Ammon's horn (tissue), 1 donor: ENCODE measurements around the gene SLC7A7.
A peak's percentile ranks its signal among the peaks of the same experiment; 100 is the strongest.
"Not testable (repeated sequence)": the region's sequence is repeated elsewhere in the genome, so short reads cannot be mapped to it uniquely, and the experiment has no call there.

Experiments used
- DNase-seq: peaks from one replicate; pipeline ENCODE4 v3.0.0-alpha.2; 2016; ENCODE audit warnings: low spot score

The SLC7A7 gene

DNA sequence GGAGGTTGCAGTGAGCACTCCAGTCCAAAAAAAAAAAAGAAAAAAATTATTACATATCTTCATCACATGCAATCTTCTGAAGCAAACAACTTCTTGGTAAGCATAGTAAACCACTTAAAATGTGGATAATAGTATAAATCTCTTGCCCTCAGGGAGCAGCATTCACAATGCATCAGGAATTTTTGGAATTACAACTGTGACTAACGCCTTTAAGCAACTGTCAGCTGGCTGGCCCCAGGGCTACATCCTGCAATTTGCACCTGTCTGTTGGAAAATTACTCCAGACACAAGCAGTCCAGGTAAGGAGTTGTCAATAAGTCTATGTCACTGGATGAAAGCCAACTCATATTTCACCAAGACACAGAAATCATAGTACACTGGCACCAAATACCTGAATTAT, 5.5 kb upstream of the SLC7A7 start:
- no peak for DNase-seq

- DNase-seq, result peak; percentile 60
Observed at GRCh38 chr14:22819151-22819988, 4.1 kb upstream of the SLC7A7 start.

GRCh38 chr14:22814373-22814772, 862 bp downstream of the SLC7A7 start:
- no peak for DNase-seq

DNA sequence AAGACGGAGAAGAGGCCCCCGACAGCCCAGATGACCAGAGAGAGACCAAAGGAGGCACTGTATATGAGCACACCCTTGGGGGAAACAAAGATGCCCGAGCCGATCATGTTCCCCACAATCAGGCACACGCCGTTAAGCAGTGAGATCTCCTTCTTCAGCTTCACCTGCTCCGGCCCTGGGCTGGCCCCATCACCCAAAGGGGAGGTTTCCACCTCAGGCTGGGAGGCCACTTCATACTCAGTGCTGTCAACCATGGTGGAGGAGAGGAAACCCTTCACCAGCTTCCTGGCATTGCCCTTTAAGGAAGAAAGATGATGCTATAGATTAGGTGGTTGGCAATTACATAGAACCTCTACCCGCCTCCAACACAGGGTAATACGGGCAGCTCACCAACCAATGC, 2.1 kb downstream of the SLC7A7 start:
- no peak for DNase-seq

DNA sequence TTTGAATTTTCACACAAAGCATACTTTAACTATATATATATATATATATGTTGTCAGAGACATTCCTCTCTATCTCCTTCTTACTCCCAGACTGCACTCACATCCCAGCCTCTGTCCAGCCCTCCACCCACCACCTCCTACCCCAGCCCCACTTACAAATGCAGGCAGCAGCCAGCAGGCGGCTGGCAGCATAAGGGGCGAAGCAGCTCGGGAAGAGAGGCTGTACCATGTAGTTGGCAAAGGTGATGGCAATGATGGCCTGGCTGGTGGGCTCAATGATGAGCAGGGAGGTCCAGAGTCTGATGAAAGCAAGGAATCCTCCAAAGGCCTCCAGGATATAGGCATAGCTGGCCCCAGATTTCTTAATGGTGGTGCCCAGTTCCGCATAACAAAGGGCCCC, 2.5 kb downstream of the SLC7A7 start:
- DNase-seq, result no peak

- no peak for DNase-seq
Observed at GRCh38 chr14:22811722-22812121, 3.5 kb downstream of the SLC7A7 start.

GRCh38 chr14:22808388-22809209, 6.6 kb downstream of the SLC7A7 start:
- DNase-seq, result no peak

GRCh38 chr14:22807432-22808087, 7.7 kb downstream of the SLC7A7 start:
- no peak for DNase-seq

- DNase-seq, result not testable (repeated sequence)
Observed at GRCh38 chr14:22805235-22805634, 10.0 kb downstream of the SLC7A7 start.

GRCh38 chr14:22803687-22803974, 11.6 kb downstream of the SLC7A7 start:
- DNase-seq, result no peak

DNA sequence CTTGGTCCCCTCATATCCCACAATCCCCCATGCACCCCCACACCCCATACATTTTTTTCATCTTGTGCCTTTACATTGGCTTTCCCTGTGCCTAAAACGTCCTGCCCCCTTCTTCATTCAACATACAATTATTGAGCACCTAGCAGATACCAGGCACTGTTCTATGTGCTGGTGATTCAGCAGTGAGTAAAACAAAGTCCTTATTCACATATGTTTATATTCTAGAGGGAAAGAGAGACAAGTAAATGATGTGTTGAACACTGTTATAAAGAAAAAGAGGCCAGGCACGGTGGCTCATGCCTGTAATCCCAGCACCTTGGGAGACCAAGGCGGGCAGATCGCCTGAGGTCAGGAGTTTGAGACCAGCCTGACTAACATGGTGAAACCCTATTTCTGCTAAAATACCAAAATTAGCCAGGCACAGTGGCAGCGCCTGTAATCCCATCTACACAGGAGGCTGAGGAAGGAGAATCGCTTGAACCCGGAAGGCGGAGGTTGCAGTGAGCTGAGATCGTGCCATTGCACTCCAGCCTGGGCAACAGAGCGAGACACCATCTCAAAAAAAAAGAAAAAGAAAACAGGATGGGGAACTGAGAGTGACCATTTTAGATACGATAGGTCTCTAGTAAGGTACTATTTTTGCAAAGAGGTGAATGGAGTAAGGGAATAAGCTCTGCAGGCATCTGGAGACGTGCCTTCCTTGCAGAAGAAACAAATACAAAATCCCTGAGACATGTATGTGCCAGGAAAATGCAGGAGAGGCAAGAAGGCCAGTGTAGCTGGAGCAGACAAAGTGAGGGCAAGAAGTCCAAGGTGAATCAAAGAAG, 12.2 kb downstream of the SLC7A7 start:
- no peak for DNase-seq

- DNase-seq, result no peak
Observed at GRCh38 chr14:22801716-22802115, 13.5 kb downstream of the SLC7A7 start.

DNA sequence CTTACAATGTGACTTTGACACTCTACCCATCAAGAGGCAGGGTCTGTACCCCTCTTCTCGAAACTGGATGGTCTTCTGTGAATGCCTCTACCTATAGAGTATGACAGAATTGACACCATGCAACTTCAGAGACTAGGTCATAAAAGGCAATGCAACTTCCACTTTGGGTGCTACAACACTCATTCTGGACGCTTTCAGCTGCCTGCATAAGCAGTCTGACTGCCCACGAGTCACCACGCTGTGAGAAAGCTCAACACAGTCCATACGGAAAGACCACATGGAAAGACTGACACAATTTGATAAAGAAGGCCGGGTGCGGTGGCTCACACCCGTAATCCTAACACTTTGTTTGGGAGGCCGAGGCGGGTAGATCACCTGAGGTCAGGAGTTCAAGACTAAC, 14.9 kb downstream of the SLC7A7 start:
- no peak for DNase-seq

DNA sequence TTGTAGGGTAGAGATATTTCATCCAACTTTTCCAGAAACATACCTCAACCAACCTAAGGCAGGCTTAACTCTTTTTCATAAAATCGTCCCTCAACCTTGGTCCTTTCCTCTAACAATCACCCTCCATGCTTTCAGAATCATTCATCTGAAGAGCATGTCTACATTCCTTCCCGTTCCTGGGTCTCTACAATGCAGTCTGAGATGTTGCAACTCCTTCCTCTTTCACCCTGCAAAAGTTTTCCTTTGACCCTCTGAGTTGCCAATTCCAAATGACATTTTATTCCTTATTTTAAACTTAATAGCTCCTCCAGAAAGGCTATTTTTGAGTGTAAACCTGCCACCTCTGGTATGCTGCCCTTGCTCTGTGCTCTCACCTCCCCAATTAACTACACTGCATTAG, 16.7 kb downstream of the SLC7A7 start:
- no peak for DNase-seq

DNA sequence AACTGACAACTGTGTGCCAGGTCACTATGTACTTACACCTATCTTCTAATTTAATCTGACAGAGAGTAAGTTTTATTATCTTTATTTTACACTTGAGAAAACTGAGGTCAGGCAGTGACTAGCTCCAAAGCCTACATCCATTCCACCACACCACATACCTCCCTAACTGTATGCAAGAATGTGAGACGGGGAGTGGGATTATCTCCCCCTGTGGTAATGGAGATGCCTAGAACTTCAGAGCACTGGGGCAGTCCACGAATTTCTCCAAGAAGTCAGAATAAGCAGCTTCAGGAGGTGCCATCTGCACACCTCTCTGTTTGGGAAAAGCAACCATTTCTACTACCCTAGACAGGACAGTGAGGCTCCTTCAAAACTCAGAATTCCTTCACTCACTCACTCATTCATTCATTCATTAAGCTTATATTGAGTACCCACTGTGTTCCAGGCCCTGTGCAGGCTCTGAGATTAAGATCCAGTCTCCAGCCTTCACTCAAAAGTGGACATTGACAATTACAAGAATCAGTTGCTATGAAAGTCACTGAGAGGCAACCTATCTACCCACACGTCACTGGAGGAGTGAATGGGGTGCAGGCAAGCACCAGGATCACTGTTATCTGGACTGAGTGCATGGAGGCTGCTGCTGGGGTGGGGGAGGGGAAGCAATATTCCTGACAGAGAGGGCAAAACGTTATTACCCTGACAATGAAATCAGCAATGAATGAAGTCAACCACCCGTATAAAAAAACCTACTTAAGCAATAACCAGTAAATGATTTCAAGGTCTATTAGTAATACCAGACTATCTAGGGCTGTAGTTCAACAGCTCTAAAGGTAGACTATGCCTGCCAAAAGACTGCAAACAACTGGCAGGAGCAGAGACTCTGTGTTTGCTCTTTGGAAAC, 18.0 kb downstream of the SLC7A7 start:
- no peak for DNase-seq

GRCh38 chr14:22796087-22796707, 19.0 kb downstream of the SLC7A7 start:
- DNase-seq, result no peak

- no peak for DNase-seq
Observed at GRCh38 chr14:22794551-22794951, 20.7 kb downstream of the SLC7A7 start.

DNA sequence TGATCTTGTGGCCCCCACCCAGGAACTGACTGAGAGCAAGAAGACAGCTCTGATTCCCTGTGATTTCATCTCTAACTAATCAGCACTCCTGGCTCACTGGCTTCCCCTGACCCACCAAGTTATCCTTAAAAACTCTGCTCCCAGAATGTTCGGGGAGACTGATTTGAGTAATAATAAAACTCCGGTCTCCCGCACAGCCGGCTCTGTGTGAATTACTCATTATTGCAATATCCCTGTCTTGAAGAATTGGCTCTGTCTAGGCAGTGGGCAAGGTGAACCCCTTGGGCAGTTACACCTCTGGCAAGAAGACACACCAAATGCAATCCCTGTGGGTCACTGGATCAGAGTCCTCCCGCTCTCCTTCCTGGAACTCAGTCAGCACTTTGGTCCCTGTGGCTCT, 21.3 kb downstream of the SLC7A7 start:
- no peak for DNase-seq

- not testable (repeated sequence) for DNase-seq
Observed at GRCh38 chr14:22793550-22793949, 21.7 kb downstream of the SLC7A7 start.

DNA sequence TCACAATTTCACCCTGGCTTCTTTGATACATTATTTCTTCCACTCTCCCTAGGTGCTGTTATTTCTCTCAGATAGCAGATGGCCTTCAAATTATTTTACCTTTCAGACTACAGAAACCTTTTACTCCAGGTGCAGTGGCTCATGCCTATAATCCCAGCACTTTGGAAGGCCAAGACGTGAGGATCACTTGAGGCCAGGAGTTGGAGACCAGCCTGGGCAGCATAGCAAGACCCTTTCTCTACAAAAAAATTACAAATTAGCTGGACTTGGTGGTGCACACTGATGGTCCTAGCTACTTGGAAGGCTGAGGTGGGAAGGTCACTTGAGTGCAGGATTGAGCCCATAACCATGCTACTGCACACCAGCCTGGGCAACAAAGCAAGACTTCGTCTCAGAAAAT, 23.1 kb downstream of the SLC7A7 start:
- no peak for DNase-seq

DNA sequence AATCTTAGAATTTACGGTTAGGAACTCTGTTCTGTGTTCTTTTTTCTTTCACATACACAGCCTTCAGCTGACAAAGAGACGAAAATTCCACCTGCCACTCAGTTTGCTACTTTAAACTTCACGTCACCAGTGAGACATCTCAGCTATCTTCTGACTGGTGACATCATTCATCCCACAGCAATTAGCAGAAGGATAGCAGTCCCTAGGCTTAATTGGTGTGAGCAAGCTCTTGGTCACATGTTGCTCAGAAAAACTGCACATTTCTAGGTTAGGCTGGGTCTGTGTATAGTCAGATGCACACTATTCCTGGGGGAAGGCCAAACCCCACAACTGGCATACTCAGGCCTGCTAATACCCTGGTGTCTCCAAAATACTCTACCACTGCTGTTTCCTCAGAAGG, 23.9 kb downstream of the SLC7A7 start:
- no peak for DNase-seq
